ENCODE results near the gene EPN1. TPM values are rescaled to one million over a fixed set of nuclear protein-coding genes. Genes with fewer than 3 reads are reported as not detected.

EPN1 gene
- total and polyA plus RNA-seq, 2 of the 13 experiments (the other 11 are each of a cell fraction or from before 2014, with no cell fraction given), result 28.9 to 31.7 TPM

DNA sequence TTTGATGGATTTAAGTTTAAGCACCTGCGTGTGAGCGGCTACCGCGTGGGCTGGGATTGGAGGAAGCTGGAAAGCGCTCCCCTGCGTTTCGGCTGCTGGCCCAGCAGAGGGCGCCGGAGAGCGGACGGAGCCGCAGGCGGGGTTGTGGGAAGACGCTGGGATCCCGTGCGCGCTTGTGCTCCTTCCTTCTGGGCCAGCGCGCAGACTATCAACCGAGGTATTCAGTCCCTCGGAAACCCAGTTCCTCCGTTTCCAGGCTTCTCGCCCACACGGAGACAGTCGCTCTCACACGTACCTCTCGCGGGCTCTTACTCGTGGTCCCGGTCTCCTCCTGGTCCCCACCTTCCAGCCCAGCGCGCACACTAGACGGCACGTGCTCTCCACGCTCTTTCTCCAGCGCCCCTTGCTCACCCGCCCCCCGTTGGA is 28.8 kb downstream of the EPN1 start:
- WGBS (ENCODE audit: low lambda C conversion rate), result 86% methylated on average over 38 of the region's 38 CpGs
- Histone ChIP-seq H3K4me1 (ENCODE audit: insufficient read depth, low read length) (no peaks in the 10 kb centered on the region), H3K27me3 (ENCODE audit: control insufficient read depth in 1 of 2, insufficient read depth in 2 of 2, low read length in 2 of 2) (no peaks in the 10 kb centered on the region), H3K4me3 (replicated peaks in 1 of 3; ENCODE audit: insufficient read depth in 1 of 3, low read depth in 2 of 3, low read length in 3 of 3) (no peak overlapping the region), H3K36me3 (replicated peaks in 1 of 2; ENCODE audit: control insufficient read depth in 1 of 2, insufficient read depth in 2 of 2, low read length in 2 of 2) (peaks cover 1 to 15% of the 10 kb centered on the region in 2 experiments; a peak in 2 of 5 replicates), H3K9me3 (ENCODE audit: low read length) (no peaks in the 10 kb centered on the region), H3K9ac (ENCODE audit: insufficient read depth, low read depth, low read length) (no peak overlapping the region), H4K20me1 (ENCODE audit: insufficient read depth, low read length) (no peaks in the 10 kb centered on the region), H3K4me2 (ENCODE audit: low read depth, low read length) (no peak overlapping the region), H3K27ac (ENCODE audit: extremely low read length, insufficient read depth, low read length) (no peak overlapping the region), H3K79me2 (ENCODE audit: insufficient read depth, low read length) (no peaks in the 10 kb centered on the region), H2AFZ (ENCODE audit: low read length) (no peak overlapping the region)
- ChIA-PET CTCF (ENCODE audit: low intra/inter-chr PET ratio, low total read pairs) (no interaction called here), POLR2A (interaction anchor here (1.0 kb wide), 1 partner anchor 20 kb away, joined by 3 read pairs; no protein-coding TSS in a partner anchor)
- ATAC-seq (peak; percentile 66), FAIRE-seq (no peak), DNase-seq (ENCODE audit: low spot score) (no peak)
- BruUV-seq (replicated peaks), result no TSS peak
- in situ Hi-C loops (cut with HindIII; ENCODE audit: extremely low pct_ligation_motif_present, low pct_unique_long_range_greater_than_20kb) (no loop called here), intact Hi-C loops (cut with micrococcal nuclease; ENCODE audit: unreplicated experiment) (no loop called here)
- TF ChIP-seq RCOR2 (CRISPR knock-in tag; IDR thresholded peaks at IDR 0.05) (no peak), ZNF20 (CRISPR knock-in tag; IDR thresholded peaks at IDR 0.05) (no peak), XRCC5 (optimal IDR thresholded peaks at IDR 0.05; ENCODE audit: low read length) (peak; percentile 28), ZNF263 (CRISPR knock-in tag; IDR thresholded peaks at IDR 0.05) (0 out of 2 replicates have a peak, but pooled peaks have one; percentile 15), MAX (IDR thresholded peaks at IDR 0.05) (0 out of 2 replicates have a peak, but pooled peaks have one; percentile 18), ZBTB38 (CRISPR knock-in tag; IDR thresholded peaks at IDR 0.05) (peak; percentile 77), MXD4 (CRISPR knock-in tag; IDR thresholded peaks at IDR 0.05) (no peak), RXRA (CRISPR knock-in tag; IDR thresholded peaks at IDR 0.05) (0 out of 2 replicates have a peak, but pooled peaks have one; percentile 19), ZNF687 (CRISPR knock-in tag; IDR thresholded peaks at IDR 0.05) (peak; percentile 33; the same call in 1 of the 2 replicates), MED13 (CRISPR knock-in tag; IDR thresholded peaks at IDR 0.05) (no peak), ZNF33B (CRISPR knock-in tag; IDR thresholded peaks at IDR 0.05) (no peak), RAD21 (CRISPR knock-in tag; IDR thresholded peaks at IDR 0.05) (0 out of 2 replicates have a peak, but pooled peaks have one; percentile 35), HOXA3 (CRISPR knock-in tag; IDR thresholded peaks at IDR 0.05) (peak; percentile 66), ZNF34 (CRISPR knock-in tag; IDR thresholded peaks at IDR 0.05; ENCODE audit: borderline replicate concordance) (no peak), ZC3H4 (CRISPR knock-in tag; IDR thresholded peaks at IDR 0.05; ENCODE audit: borderline replicate concordance) (no peak), NFIC (IDR thresholded peaks at IDR 0.05; ENCODE audit: low read length) (no peak), CBX1 (IDR thresholded peaks at IDR 0.05; ENCODE audit: low read depth) (no peak)
- TF ChIP-seq, protein P1, sequence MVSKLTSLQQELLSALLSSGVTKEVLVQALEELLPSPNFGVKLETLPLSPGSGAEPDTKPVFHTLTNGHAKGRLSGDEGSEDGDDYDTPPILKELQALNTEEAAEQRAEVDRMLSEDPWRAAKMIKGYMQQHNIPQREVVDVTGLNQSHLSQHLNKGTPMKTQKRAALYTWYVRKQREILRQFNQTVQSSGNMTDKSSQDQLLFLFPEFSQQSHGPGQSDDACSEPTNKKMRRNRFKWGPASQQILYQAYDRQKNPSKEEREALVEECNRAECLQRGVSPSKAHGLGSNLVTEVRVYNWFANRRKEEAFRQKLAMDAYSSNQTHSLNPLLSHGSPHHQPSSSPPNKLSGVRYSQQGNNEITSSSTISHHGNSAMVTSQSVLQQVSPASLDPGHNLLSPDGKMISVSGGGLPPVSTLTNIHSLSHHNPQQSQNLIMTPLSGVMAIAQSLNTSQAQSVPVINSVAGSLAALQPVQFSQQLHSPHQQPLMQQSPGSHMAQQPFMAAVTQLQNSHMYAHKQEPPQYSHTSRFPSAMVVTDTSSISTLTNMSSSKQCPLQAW (CRISPR knock-in tag; IDR thresholded peaks at IDR 0.05), result no peak
- TF ChIP-seq, protein P2, sequence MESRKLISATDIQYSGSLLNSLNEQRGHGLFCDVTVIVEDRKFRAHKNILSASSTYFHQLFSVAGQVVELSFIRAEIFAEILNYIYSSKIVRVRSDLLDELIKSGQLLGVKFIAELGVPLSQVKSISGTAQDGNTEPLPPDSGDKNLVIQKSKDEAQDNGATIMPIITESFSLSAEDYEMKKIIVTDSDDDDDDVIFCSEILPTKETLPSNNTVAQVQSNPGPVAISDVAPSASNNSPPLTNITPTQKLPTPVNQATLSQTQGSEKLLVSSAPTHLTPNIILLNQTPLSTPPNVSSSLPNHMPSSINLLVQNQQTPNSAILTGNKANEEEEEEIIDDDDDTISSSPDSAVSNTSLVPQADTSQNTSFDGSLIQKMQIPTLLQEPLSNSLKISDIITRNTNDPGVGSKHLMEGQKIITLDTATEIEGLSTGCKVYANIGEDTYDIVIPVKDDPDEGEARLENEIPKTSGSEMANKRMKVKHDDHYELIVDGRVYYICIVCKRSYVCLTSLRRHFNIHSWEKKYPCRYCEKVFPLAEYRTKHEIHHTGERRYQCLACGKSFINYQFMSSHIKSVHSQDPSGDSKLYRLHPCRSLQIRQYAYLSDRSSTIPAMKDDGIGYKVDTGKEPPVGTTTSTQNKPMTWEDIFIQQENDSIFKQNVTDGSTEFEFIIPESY (CRISPR knock-in tag; IDR thresholded peaks at IDR 0.05), result peak; percentile 100
